Measurements from ENCODE around the gene GALNT2. TPM values are rescaled to one million over a fixed set of nuclear protein-coding genes. Genes with fewer than 3 reads are reported as not detected.

The GALNT2 gene
- polyA plus RNA-seq, 4 donors, result 10.8 to 43.9 (median 23.3) TPM

DNA sequence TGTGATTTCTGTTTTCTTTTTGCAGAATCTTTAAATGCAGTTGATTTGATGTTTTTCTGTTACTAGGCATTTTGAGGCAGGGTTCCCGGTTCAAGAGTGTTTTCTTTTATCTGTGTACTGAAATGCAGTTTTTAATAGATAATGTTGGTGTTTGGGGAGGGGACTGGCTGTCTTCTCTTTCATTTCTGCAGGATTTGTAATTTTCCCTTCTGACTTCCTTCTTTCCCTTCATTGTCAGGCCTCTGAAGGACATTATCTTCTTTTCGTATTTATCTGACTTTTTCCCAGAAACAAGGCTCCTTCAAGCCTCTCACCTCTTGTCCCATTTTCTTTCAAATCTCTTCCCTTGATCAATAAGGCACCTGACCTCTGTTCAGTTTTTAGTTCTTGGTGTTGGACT is 1.5 kb upstream of the GALNT2 start:
- H3K27ac ChIP-seq (ENCODE audit: low read depth in 1 of 3, low read length in 2 of 3), result peak overlapping the region in 2 of 3 donors; percentile 34 to 85
- H3K27me3 ChIP-seq (ENCODE audit: control insufficient read depth in 3 of 3, insufficient read depth in 3 of 3, low read length in 3 of 3), result no peaks in the 10 kb centered on the region
- FAIRE-seq (no peak), DNase-seq (no peak)
- no peak overlapping the region for H3K4me3 ChIP-seq (ENCODE audit: low read depth in 1 of 3, low read length in 3 of 3)
- no peaks in the 10 kb centered on the region for H3K9me3 ChIP-seq (ENCODE audit: control insufficient read depth in 2 of 2, insufficient read depth in 1 of 2, low read depth in 1 of 2, low read length in 1 of 2)
- no peaks in the 10 kb centered on the region for H3K36me3 ChIP-seq (ENCODE audit: control insufficient read depth in 3 of 3, insufficient read depth in 2 of 3, low read depth in 1 of 3, low read length in 3 of 3)
- peaks cover 1 to 14% (median 12%) of the 10 kb centered on the region in 3 donors for H3K4me1 ChIP-seq (ENCODE audit: control insufficient read depth in 3 of 3, insufficient read depth in 2 of 3, low read depth in 1 of 3, low read length in 2 of 3)
- 36 to 60% (median 38%) methylated on average over 2 of the region's 2 CpGs for WGBS, 3 donors

DNA sequence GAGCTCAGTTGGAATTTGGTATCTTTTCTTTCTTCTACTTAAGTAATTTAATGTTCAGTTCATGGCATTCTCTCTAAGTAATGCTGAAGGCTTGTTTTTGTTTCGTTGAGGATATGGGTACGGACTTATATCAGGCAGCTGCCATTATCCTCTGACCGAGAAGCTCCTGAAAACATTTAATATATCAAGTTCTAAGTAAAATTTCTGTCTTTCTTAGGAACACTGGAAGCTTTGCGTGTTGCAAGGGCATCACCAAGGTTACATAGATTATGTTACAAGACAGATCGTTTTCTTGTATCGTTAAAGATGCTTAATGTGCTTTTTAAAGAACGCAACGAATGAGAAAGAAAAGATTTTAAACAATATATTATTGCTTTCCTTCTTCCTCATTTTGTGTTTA is 1.0 kb upstream of the GALNT2 start:
- Histone ChIP-seq H3K9me3 (ENCODE audit: control insufficient read depth in 2 of 2, insufficient read depth in 1 of 2, low read depth in 1 of 2, low read length in 1 of 2) (no peaks in the 10 kb centered on the region), H3K4me3 (ENCODE audit: low read depth in 1 of 3, low read length in 3 of 3) (peak overlapping the region in 1 of 3 donors; percentile 69), H3K27me3 (ENCODE audit: control insufficient read depth in 3 of 3, insufficient read depth in 3 of 3, low read length in 3 of 3) (no peaks in the 10 kb centered on the region), H3K27ac (ENCODE audit: low read depth in 1 of 3, low read length in 2 of 3) (peak overlapping the region in 2 of 3 donors; percentile 34 to 85), H3K36me3 (ENCODE audit: control insufficient read depth in 3 of 3, insufficient read depth in 2 of 3, low read depth in 1 of 3, low read length in 3 of 3) (no peaks in the 10 kb centered on the region), H3K4me1 (ENCODE audit: control insufficient read depth in 3 of 3, insufficient read depth in 2 of 3, low read depth in 1 of 3, low read length in 2 of 3) (peaks cover 1 to 14% (median 12%) of the 10 kb centered on the region in 3 donors)
- WGBS, 3 donors, result 19 to 31% (median 24%) methylated on average over 8 of the region's 8 CpGs
- DNase-seq (peak; percentile 7 to 39), FAIRE-seq (no peak)

DNA sequence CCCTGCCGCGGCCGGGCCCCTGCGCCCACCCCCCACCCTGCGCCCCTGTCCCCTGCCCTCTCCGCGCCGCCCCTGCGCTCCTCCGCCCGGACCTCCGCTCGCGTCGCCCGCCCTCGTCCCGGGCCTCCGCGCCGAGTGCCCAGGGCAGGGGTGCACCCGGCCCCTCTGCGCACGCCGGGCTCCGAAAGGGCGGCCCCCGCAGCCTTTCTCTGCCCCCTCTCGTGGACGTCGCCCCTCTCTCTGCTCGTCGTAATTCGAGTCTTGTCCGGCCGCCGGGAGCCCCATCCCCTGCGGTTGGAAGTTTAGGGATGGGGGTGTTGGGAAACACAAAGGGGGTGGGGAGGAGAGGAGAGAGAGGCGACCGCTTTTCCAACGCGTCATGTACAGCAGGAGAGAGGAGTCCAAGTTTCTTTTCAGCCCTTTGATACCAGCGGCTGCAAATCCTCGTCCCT is 407 bp downstream of the GALNT2 start:
- peak; percentile 43 to 79 for DNase-seq
- H3K4me1 ChIP-seq (ENCODE audit: control insufficient read depth in 3 of 3, insufficient read depth in 2 of 3, low read depth in 1 of 3, low read length in 2 of 3), result peaks cover 1 to 14% (median 12%) of the 10 kb centered on the region in 3 donors
- H3K36me3 ChIP-seq (ENCODE audit: control insufficient read depth in 3 of 3, insufficient read depth in 2 of 3, low read depth in 1 of 3, low read length in 3 of 3), result no peaks in the 10 kb centered on the region
- no peak for FAIRE-seq
- no peaks in the 10 kb centered on the region for H3K27me3 ChIP-seq (ENCODE audit: control insufficient read depth in 3 of 3, insufficient read depth in 3 of 3, low read length in 3 of 3)
- WGBS, 3 donors, result 0 to 1% (median 0%) methylated on average over 17 to 44 of the region's 44 CpGs
- H3K4me3 ChIP-seq (ENCODE audit: low read depth in 1 of 3, low read length in 3 of 3), result peak overlapping the region; percentile 84 to 96 (median 94)
- H3K9me3 ChIP-seq (ENCODE audit: control insufficient read depth in 2 of 2, insufficient read depth in 1 of 2, low read depth in 1 of 2, low read length in 1 of 2), result no peaks in the 10 kb centered on the region
- peak overlapping the region; percentile 44 to 92 (median 79) for H3K27ac ChIP-seq (ENCODE audit: low read depth in 1 of 3, low read length in 2 of 3)

DNA sequence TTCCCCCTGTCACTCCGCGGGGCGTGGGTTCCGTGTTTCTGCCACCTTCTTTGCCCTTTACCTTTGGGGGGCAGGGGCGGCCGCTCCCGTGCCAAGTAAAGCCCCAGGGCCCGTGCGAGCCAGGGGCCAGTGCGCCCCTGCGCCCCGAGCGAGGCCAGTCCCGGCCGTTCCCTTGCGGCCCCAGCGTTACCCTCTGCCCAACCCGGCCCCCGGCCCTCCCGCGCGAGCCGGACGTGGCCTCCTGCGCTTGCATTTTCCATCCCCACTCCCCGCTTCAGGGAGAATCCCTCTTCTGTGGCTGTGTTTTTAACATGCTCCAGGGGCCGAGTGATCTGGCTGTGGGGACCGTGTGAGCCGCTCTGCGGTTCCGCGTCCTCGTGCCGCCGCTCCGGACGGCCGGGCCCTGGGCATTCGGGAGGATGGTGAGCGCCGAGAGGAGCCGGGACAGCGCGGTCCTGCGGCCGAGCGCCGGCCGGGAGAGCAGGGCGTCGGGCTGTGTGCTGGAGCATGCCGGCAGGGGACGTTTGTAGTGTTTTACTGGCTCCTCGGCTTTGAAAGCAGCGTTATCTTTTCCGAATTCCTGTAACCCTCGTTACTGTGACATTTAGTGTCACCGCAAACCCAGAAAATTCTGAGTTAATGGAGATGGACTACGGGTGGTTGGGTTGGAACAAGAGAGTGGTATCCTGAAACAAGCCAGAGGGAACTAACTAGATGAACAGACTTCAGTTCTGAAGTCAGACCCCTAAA is 1.0 kb downstream of the GALNT2 start:
- H3K4me1 ChIP-seq (ENCODE audit: control insufficient read depth in 3 of 3, insufficient read depth in 2 of 3, low read depth in 1 of 3, low read length in 2 of 3), result peaks cover 1 to 14% (median 12%) of the 10 kb centered on the region in 3 donors
- no peaks in the 10 kb centered on the region for H3K27me3 ChIP-seq (ENCODE audit: control insufficient read depth in 3 of 3, insufficient read depth in 3 of 3, low read length in 3 of 3)
- H3K9me3 ChIP-seq (ENCODE audit: control insufficient read depth in 2 of 2, insufficient read depth in 1 of 2, low read depth in 1 of 2, low read length in 1 of 2), result no peaks in the 10 kb centered on the region
- DNase-seq (peak; percentile 40 to 69), FAIRE-seq (no peak)
- WGBS, 3 donors, result 0 to 1% (median 0%) methylated on average over 58 to 59 of the region's 59 CpGs
- peak overlapping the region; percentile 84 to 96 (median 94) for H3K4me3 ChIP-seq (ENCODE audit: low read depth in 1 of 3, low read length in 3 of 3)
- no peaks in the 10 kb centered on the region for H3K36me3 ChIP-seq (ENCODE audit: control insufficient read depth in 3 of 3, insufficient read depth in 2 of 3, low read depth in 1 of 3, low read length in 3 of 3)
- H3K27ac ChIP-seq (ENCODE audit: low read depth in 1 of 3, low read length in 2 of 3), result peak overlapping the region; percentile 44 to 92 (median 79)

DNA sequence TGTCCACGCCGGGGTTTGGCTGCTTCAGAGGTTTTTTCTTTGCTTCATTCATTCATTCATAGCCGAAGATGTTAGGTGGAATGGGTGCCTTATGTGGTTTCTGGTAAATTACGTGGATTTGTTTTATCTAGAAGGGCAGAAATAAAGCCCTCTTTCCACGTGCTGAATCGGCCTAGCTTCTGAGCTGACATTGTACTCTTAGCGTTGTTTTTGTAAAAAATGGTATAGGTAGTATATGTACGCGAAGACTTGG is 1.5 kb downstream of the GALNT2 start:
- no peak overlapping the region for H3K27ac ChIP-seq (ENCODE audit: low read depth in 1 of 3, low read length in 2 of 3)
- H3K36me3 ChIP-seq (ENCODE audit: control insufficient read depth in 3 of 3, insufficient read depth in 2 of 3, low read depth in 1 of 3, low read length in 3 of 3), result no peaks in the 10 kb centered on the region
- DNase-seq (no peak), FAIRE-seq (no peak)
- no peaks in the 10 kb centered on the region for H3K27me3 ChIP-seq (ENCODE audit: control insufficient read depth in 3 of 3, insufficient read depth in 3 of 3, low read length in 3 of 3)
- no peaks in the 10 kb centered on the region for H3K9me3 ChIP-seq (ENCODE audit: control insufficient read depth in 2 of 2, insufficient read depth in 1 of 2, low read depth in 1 of 2, low read length in 1 of 2)
- 4 to 21% (median 6%) methylated on average over 9 of the region's 9 CpGs for WGBS, 3 donors
- H3K4me3 ChIP-seq (ENCODE audit: low read depth in 1 of 3, low read length in 3 of 3), result peak overlapping the region; percentile 38 to 94 (median 84)
- peaks cover 1 to 14% (median 12%) of the 10 kb centered on the region in 3 donors for H3K4me1 ChIP-seq (ENCODE audit: control insufficient read depth in 3 of 3, insufficient read depth in 2 of 3, low read depth in 1 of 3, low read length in 2 of 3)

DNA sequence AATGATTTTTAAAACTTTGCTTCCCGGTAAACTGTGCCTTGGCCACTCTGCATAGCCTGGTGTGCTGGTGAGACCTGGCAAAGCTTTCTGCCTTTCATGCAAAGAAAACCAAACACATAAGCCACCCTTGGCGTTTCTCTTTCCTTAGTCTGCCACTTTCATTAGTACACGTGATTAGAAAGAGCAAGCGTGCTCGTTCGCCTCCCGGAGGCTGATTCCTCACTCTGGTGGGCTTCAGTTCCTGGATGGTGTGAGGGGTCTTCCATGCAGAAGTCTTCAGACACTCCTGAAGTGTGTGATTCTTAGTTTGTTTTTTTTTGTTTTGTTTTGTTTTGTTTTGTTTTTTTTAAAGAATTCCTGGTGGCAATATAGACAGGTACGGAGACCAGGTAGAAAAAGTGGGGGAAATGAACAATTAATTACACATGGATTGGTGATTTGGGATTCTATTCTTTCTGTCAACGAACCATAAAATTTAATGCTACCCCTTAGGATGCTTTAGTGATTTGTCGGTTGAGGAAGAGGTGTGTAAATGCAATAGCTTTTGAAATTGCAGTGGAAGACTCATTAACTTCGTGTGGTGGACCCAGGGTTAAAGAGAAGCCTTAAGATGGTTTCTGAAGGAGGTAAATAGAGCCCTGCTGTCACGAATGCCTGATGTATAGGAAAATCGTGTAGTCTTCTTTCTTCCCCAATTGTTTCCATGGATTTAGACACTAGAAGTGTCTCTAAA is 2.1 kb downstream of the GALNT2 start:
- Histone ChIP-seq H3K36me3 (ENCODE audit: control insufficient read depth in 3 of 3, insufficient read depth in 2 of 3, low read depth in 1 of 3, low read length in 3 of 3) (no peaks in the 10 kb centered on the region), H3K27ac (ENCODE audit: low read depth in 1 of 3, low read length in 2 of 3) (no peak overlapping the region), H3K4me1 (ENCODE audit: control insufficient read depth in 3 of 3, insufficient read depth in 2 of 3, low read depth in 1 of 3, low read length in 2 of 3) (peaks cover 1 to 15% (median 14%) of the 10 kb centered on the region in 3 donors), H3K4me3 (ENCODE audit: low read depth in 1 of 3, low read length in 3 of 3) (peak overlapping the region; percentile 38 to 94 (median 84)), H3K27me3 (ENCODE audit: control insufficient read depth in 3 of 3, insufficient read depth in 3 of 3, low read length in 3 of 3) (no peaks in the 10 kb centered on the region), H3K9me3 (ENCODE audit: control insufficient read depth in 2 of 2, insufficient read depth in 1 of 2, low read depth in 1 of 2, low read length in 1 of 2) (no peaks in the 10 kb centered on the region)
- 15 to 44% (median 24%) methylated on average over 13 of the region's 13 CpGs for whole genome bisulfite sequencing, 3 donors
- no peak for FAIRE-seq
- peak; percentile 43 to 56 for DNase-seq

DNA sequence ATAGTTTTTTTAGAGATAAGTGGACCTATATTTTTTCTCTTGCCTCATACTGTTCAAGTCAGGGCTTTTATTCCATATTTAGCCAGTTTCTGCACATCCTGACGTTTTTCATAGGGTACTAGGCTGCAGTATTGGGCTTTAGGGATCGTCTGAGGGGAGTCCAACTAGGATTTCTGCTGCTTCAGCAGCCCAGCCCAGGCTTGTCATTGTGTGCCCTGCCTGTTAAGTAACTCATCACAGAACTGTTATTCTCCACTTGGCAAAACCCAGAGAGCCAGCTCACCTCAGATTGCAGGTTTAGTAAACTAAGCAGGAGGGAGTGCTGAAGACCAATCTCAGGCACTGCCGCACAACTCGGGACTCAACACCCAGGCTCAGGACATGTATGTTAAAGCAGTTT is 2.8 kb downstream of the GALNT2 start:
- no peaks in the 10 kb centered on the region for H3K27me3 ChIP-seq (ENCODE audit: control insufficient read depth in 3 of 3, insufficient read depth in 3 of 3, low read length in 3 of 3)
- WGBS, 3 donors, result 77 to 83% (median 79%) methylated on average over 4 of the region's 4 CpGs
- DNase-seq (peak in 1 of 2 donors; percentile 8), FAIRE-seq (no peak)
- no peaks in the 10 kb centered on the region for H3K36me3 ChIP-seq (ENCODE audit: control insufficient read depth in 3 of 3, insufficient read depth in 2 of 3, low read depth in 1 of 3, low read length in 3 of 3)
- H3K4me3 ChIP-seq (ENCODE audit: low read depth in 1 of 3, low read length in 3 of 3), result no peak overlapping the region
- H3K27ac ChIP-seq (ENCODE audit: low read depth in 1 of 3, low read length in 2 of 3), result no peak overlapping the region
- no peaks in the 10 kb centered on the region for H3K9me3 ChIP-seq (ENCODE audit: control insufficient read depth in 2 of 2, insufficient read depth in 1 of 2, low read depth in 1 of 2, low read length in 1 of 2)
- H3K4me1 ChIP-seq (ENCODE audit: control insufficient read depth in 3 of 3, insufficient read depth in 2 of 3, low read depth in 1 of 3, low read length in 2 of 3), result peaks cover 1 to 15% (median 14%) of the 10 kb centered on the region in 3 donors

DNA sequence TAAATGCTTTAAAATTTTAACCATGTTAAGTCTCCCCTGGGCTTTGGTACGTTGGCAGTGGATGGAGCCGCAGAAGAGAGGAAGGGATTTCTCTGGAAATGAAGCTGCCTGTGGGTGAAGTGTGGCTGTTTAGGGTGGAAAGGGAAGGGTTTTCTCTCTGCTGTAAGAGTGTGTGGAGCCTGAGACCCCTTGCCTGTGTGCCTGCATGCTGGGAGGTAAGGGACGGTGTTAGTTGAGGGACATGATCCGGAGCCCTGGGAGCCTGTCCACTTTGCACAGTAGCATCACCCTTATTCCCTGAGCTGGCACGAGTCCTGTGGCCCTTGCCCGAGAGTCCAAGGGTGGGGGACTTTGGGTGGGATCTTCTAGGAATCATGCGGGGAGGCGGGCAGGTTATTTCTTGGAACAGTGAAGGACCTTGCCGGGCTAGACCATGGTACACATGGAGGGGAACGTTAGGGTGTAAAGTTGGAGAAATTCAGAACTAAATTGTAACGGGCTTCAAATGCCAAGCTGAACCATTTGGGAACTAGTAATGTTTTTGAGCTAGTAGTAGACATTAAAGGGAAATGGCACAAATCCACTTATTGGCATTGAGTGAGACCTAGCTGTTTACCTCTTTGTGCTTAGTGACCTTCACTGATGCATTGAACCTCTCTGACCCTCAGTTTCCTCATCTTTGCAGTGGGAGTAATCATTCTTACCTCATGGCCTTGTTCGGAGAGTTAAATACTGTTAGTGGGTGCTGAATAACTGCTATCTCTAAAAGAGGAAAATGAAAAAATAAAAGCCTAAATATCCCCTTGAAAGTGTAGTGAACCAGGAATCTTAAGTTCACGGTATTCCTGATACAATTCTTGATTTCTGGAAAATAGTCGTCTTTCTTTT is 3.5 kb downstream of the GALNT2 start:
- peaks cover 0 to 2% (median 0%) of the 10 kb centered on the region in 3 donors for H3K36me3 ChIP-seq (ENCODE audit: control insufficient read depth in 3 of 3, insufficient read depth in 2 of 3, low read depth in 1 of 3, low read length in 3 of 3)
- H3K4me3 ChIP-seq (ENCODE audit: low read depth in 1 of 3, low read length in 3 of 3), result no peak overlapping the region
- no peak for FAIRE-seq
- H3K4me1 ChIP-seq (ENCODE audit: control insufficient read depth in 3 of 3, insufficient read depth in 2 of 3, low read depth in 1 of 3, low read length in 2 of 3), result peaks cover 1 to 15% (median 13%) of the 10 kb centered on the region in 3 donors
- no peaks in the 10 kb centered on the region for H3K9me3 ChIP-seq (ENCODE audit: control insufficient read depth in 2 of 2, insufficient read depth in 1 of 2, low read depth in 1 of 2, low read length in 1 of 2)
- no peak for DNase-seq
- no peaks in the 10 kb centered on the region for H3K27me3 ChIP-seq (ENCODE audit: control insufficient read depth in 3 of 3, insufficient read depth in 3 of 3, low read length in 3 of 3)
- H3K27ac ChIP-seq (ENCODE audit: low read depth in 1 of 3, low read length in 2 of 3), result no peak overlapping the region
- 88 to 92% (median 90%) methylated on average over 14 of the region's 14 CpGs for WGBS, 3 donors

All from small intestine (tissue), 7 donors.